ENCODE data around the gene B3GALNT2. TPM values are rescaled to one million over a fixed set of nuclear protein-coding genes. Genes with fewer than 3 reads are reported as not detected.

The B3GALNT2 gene
- total RNA-seq, 1 donor from 2014 or later: 40.3 TPM

GRCh38 chr1:235409042-235409820, 95.0 kb downstream of the B3GALNT2 start:
- no peak for DNase-seq

GRCh38 chr1:235408503-235408960, 95.7 kb downstream of the B3GALNT2 start:
- no peak for DNase-seq

- DNase-seq: no peak
Measured at GRCh38 chr1:235407419-235407818, 96.8 kb downstream of the B3GALNT2 start.

GRCh38 chr1:235404190-235404589, 100.1 kb downstream of the B3GALNT2 start:
- no peak for DNase-seq

GRCh38 chr1:235403593-235403992, 100.7 kb downstream of the B3GALNT2 start:
- no peak for DNase-seq

GRCh38 chr1:235402457-235403200, 101.6 kb downstream of the B3GALNT2 start:
- DNase-seq: no peak

GRCh38 chr1:235401251-235401650, 103.0 kb downstream of the B3GALNT2 start:
- no peak for DNase-seq

Small RNA genes within 50 kb of the gene (small RNA-seq; reads per million reads assigned to genes)
- gene MTCO3P46 (ENCODE audit: low replicate concordance) (not detected), gene MTND4LP21 (ENCODE audit: low replicate concordance) (not detected), gene RPS21P1 (ENCODE audit: low replicate concordance) (not detected)

Other genes starting within 250 kb of the B3GALNT2 start
- 62.9 TPM for gene ARID4B, start 176.3 kb downstream of the B3GALNT2 start, total RNA-seq
- gene GGPS1, start 175.9 kb downstream of the B3GALNT2 start, total RNA-seq: 17.4 TPM
- 25.8 TPM for gene TBCE, start 137.0 kb downstream of the B3GALNT2 start, total RNA-seq
- gene GNG4, start 145.3 kb upstream of the B3GALNT2 start, total RNA-seq: 1.6 TPM